H1 (cell line): ENCODE results near the gene HTR1B. TPM values are rescaled to one million over a fixed set of nuclear protein-coding genes. Genes with fewer than 3 reads are reported as not detected.

Source experiments
- KDM1A ChIP-seq: fragments of 200-600, 300-600 bp; sonication (generic); IDR thresholded peaks from 2 replicates; pipeline ENCODE4 v1.7.1; 2016; ENCODE audit warnings: mild to moderate bottlenecking, low read length, borderline replicate concordance
- SP4 ChIP-seq: IDR thresholded peaks from 2 replicates; pipeline ENCODE4 v1.6.1; 2012; ENCODE audit warnings: low read length, inconsistent platforms
- TCF12 ChIP-seq: IDR thresholded peaks from 2 replicates; pipeline ENCODE4 v1.6.1; 2011; ENCODE audit warnings: low read depth, mild to moderate bottlenecking, low read length
- polyA plus RNA-seq, 7 experiments: library from polyadenylated mRNA; depleted of rRNA in 3 of 7; stranded (reverse) in 5 of 7; unstranded in 2 of 7; fragments of >200 nt in 5 of 7; fragments of 200-250 nt in 2 of 7; gene quantifications; 1 replicate in 5 of 7; 2 replicates in 1 of 7; 4 replicates in 1 of 7; pipeline versions ENCODE4 v1.2.1 to v1.2.3, GENCODE V29; 2011 to 2013; ENCODE audit warnings: missing spikeins in 2 of 7, mixed read lengths in 2 of 7
- total RNA-seq: library from RNA; stranded (reverse); fragmentation: NEBNext Ultra II Directional; extraction: Animal tissue kit (Norgen Biotek cat#: 25700); gene quantifications from 2 replicates; pipeline ENCODE4 v1.2.1, GENCODE V29; 2021

The HTR1B gene
- total and polyA plus RNA-seq, 2 of the 8 experiments (the other 6 are each of a cell fraction or from before 2014, with no cell fraction given): 1.1 to 1.4 TPM

GRCh38 chr6:77502981-77503380, 39.7 kb upstream of the HTR1B start (continued):
- no peak for TF ChIP-seq KDM1A
- TF ChIP-seq TCF12: no peak
- no peak for TF ChIP-seq SP4
